OCI-LY7 (cell line): ENCODE data around the gene PLXNA4. TPM values are rescaled to one million over a fixed set of nuclear protein-coding genes. Genes with fewer than 3 reads are reported as not detected.

ENCODE experiments used
- BruUV-seq: library from RNA; stranded (reverse); fragments of 400-500 nt; replicated peaks from 2 replicates; lab custom pipeline; 2021; lab: Mats Ljungman, UMichigan
- CTCF ChIA-PET: fragments of 300-600 bp; sonication (Branson Sonifier 250); formaldehyde crosslinking; loops from one replicate; lab custom pipeline; 2022; ENCODE audit warnings: antibody characterized with exemption; ENCODE audit not compliant: unreplicated experiment; lab: Charles Lee
- POLR2A ChIA-PET: fragments of 300-600 bp; sonication (Branson Sonifier 250); formaldehyde crosslinking; loops from one replicate; lab custom pipeline; 2022; ENCODE audit warnings: antibody characterized with exemption; lab: Charles Lee
- DNase-seq: peaks from one replicate; pipeline ENCODE4 v3.0.0-alpha.2; 2015; ENCODE audit warnings: low spot score
- H2AFZ ChIP-seq: fragments of 200-600 bp; sonication (generic), shearing (Covaris generic); 2 replicates; pipeline ENCODE4 v1.6.1; 2014; ENCODE audit warnings: mild to moderate bottlenecking, antibody characterized with exemption, low read length, moderate library complexity
- H3K27ac ChIP-seq: fragments of 200-600 bp; sonication (generic); 2 replicates; pipeline ENCODE4 v1.5.1; 2014; ENCODE audit warnings: mixed run types, low read depth, mild to moderate bottlenecking, moderate library complexity, low read length, inconsistent platforms; ENCODE audit not compliant: poor library complexity, severe bottlenecking
- H3K36me3 ChIP-seq: fragments of 200-600 bp; sonication (generic); 2 replicates; pipeline ENCODE4 v1.6.1; 2014; ENCODE audit warnings: mild to moderate bottlenecking, antibody characterized with exemption, low read length, moderate library complexity, mixed read lengths; ENCODE audit not compliant: insufficient read depth
- H3K4me1 ChIP-seq: fragments of 200-600 bp; sonication (generic); 2 replicates; pipeline ENCODE4 v1.5.1; 2014; ENCODE audit warnings: mild to moderate bottlenecking, low read length; ENCODE audit not compliant: insufficient read depth, poor library complexity, severe bottlenecking
- H3K4me2 ChIP-seq: fragments of 200-600 bp; sonication (generic); 2 replicates; pipeline ENCODE4 v1.6.1; 2014; ENCODE audit warnings: mild to moderate bottlenecking, low read length
- H3K4me3 ChIP-seq: fragments of 200-600 bp; sonication (generic); 2 replicates; pipeline ENCODE4 v1.5.1; 2014; ENCODE audit warnings: mild to moderate bottlenecking, low read depth, low read length; ENCODE audit not compliant: poor library complexity, severe bottlenecking
- H3K79me2 ChIP-seq: fragments of 200-600 bp; sonication (generic); 2 replicates; pipeline ENCODE4 v1.6.1; 2016; ENCODE audit warnings: low read depth, mild to moderate bottlenecking, low read length, moderate library complexity, mixed read lengths; ENCODE audit not compliant: insufficient read depth
- H3K9me2 ChIP-seq: fragments of 200-600 bp; sonication (generic); 2 replicates; pipeline ENCODE4 v1.6.1; 2016; ENCODE audit warnings: mild to moderate bottlenecking, low read length, mixed read lengths; ENCODE audit not compliant: insufficient read depth
- H3K9me3 ChIP-seq: fragments of 200-600 bp; sonication (generic); 2 replicates; pipeline ENCODE4 v1.6.1; 2014; ENCODE audit warnings: mild to moderate bottlenecking, mixed run types, low read length, mixed read lengths
- H4K20me1 ChIP-seq: fragments of 200-600 bp; sonication (generic); 2 replicates; pipeline ENCODE4 v1.6.1; 2014; ENCODE audit warnings: mild to moderate bottlenecking, antibody characterized with exemption, low read length, moderate library complexity, mixed read lengths; ENCODE audit not compliant: insufficient read depth
- CTCF ChIP-seq: fragments of 200-600 bp; sonication (generic); conservative IDR thresholded peaks from 2 replicates; pipeline ENCODE4 v1.5.1; 2014; ENCODE audit warnings: mild to moderate bottlenecking, antibody characterized with exemption, low read length, moderate library complexity, mixed read lengths
- EZH2phosphoT487 ChIP-seq: fragments of 200-600 bp; sonication (generic); IDR thresholded peaks from 2 replicates; pipeline ENCODE4 v1.6.1; 2018; ENCODE audit warnings: low read depth, borderline replicate concordance, mild to moderate bottlenecking, mixed run types, antibody characterized with exemption, low read length, moderate library complexity, mixed read lengths
- intact Hi-C: fragments of 100-400 bp; cut with micrococcal nuclease; formaldehyde crosslinking; loops from one replicate; pipeline ENCODE4 v1.10.0; 2022; ENCODE audit not compliant: unreplicated experiment
- total RNA-seq, 2 experiments: library from RNA; depleted of rRNA in 1 of 2; stranded (reverse); fragments of >200 nt in 1 of 2; shearing (Covaris generic) in 1 of 2; gene quantifications; 2 replicates each; pipeline ENCODE4 v1.2.3, GENCODE V29; 2014 to 2022

Gene PLXNA4
- total RNA-seq, 2 experiments from 2014 or later: not detected

- Histone ChIP-seq H3K4me3 (no peak overlapping the region), H3K9me3 (no peaks in the 10 kb centered on the region), H3K27ac (no peak overlapping the region), H3K4me2 (no peak overlapping the region), H2AFZ (no peak overlapping the region), H3K79me2 (no peaks in the 10 kb centered on the region), H3K4me1 (no peaks in the 10 kb centered on the region), H4K20me1 (no peaks in the 10 kb centered on the region), H3K9me2 (no peaks in the 10 kb centered on the region), H3K36me3 (no peaks in the 10 kb centered on the region)
- intact Hi-C loops: no loop called here
- no peak for TF ChIP-seq EZH2phosphoT487
- TF ChIP-seq CTCF: no peak
- no TSS peak for BruUV-seq
- no peak for DNase-seq
- POLR2A ChIA-PET: interaction anchor here (0.7 kb wide), 1 partner anchor 64 kb away, joined by 4 read pairs; no protein-coding TSS in a partner anchor
- CTCF ChIA-PET: no interaction called here
Observed at GRCh38 chr7:132272763-132273371, 303.4 kb downstream of the PLXNA4 start.

- no peaks in the 10 kb centered on the region for H3K36me3 ChIP-seq
- intact Hi-C loops: no loop called here
- DNase-seq: no peak
- no peak overlapping the region for H3K4me2 ChIP-seq
- no peaks in the 10 kb centered on the region for H3K4me1 ChIP-seq
- H4K20me1 ChIP-seq: no peaks in the 10 kb centered on the region
- H3K9me2 ChIP-seq: no peaks in the 10 kb centered on the region
- H3K4me3 ChIP-seq: no peak overlapping the region
- H2AFZ ChIP-seq: no peak overlapping the region
- no peaks in the 10 kb centered on the region for H3K79me2 ChIP-seq
- no TSS peak for BruUV-seq
- TF ChIP-seq EZH2phosphoT487 (no peak), CTCF (no peak)
- no peak overlapping the region for H3K27ac ChIP-seq
- no peaks in the 10 kb centered on the region for H3K9me3 ChIP-seq
- ChIA-PET CTCF (no interaction called here), POLR2A (no interaction called here)
Observed at GRCh38 chr7:132270517-132270916, 305.8 kb downstream of the PLXNA4 start.

DNA sequence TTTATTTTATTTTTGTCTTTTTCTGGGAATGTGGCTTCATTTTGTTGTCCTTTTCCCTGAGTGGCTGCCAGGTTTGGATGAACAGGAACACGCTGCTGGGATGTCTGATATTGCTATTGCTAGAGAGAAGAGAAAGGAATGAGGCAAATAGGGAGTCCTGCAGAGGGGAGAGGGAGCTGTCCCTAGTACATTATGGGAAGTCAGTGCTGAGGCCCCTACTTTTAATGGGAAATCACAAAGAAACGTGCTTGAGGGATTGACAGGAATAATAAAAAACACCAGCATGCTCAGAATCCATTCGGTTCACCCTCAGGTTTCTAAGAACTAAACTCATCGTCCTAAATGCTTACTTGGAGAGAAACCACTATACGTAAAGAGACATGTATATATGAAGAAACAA, 306.6 kb downstream of the PLXNA4 start:
- H3K4me1 ChIP-seq: no peaks in the 10 kb centered on the region
- H2AFZ ChIP-seq: no peak overlapping the region
- ChIA-PET CTCF (no interaction called here), POLR2A (no interaction called here)
- no peak overlapping the region for H3K4me3 ChIP-seq
- no peaks in the 10 kb centered on the region for H3K9me2 ChIP-seq
- H3K4me2 ChIP-seq: no peak overlapping the region
- no peak overlapping the region for H3K27ac ChIP-seq
- no peaks in the 10 kb centered on the region for H4K20me1 ChIP-seq
- no TSS peak for BruUV-seq
- intact Hi-C loops: no loop called here
- DNase-seq: no peak
- H3K36me3 ChIP-seq: no peaks in the 10 kb centered on the region
- no peaks in the 10 kb centered on the region for H3K79me2 ChIP-seq
- H3K9me3 ChIP-seq: no peaks in the 10 kb centered on the region
- no peak for TF ChIP-seq CTCF
- no peak for TF ChIP-seq EZH2phosphoT487
